ENCODE data around the gene MAP6D1. TPM values are rescaled to one million over a fixed set of nuclear protein-coding genes. Genes with fewer than 3 reads are reported as not detected.

Gene MAP6D1
- total and polyA plus RNA-seq, 2 donors (not counting 1 experiment from before 2014, with no cell fraction given) = 0.83 to 2.1 TPM

- H3K27me3 ChIP-seq (ENCODE audit: control insufficient read depth, insufficient read depth, low read length) = no peaks in the 10 kb centered on the region
- H2AFZ ChIP-seq (ENCODE audit: low read length) = no peak overlapping the region
- H4K20me1 ChIP-seq (ENCODE audit: control insufficient read depth, extremely low read depth, insufficient read depth, low read length) = no peaks in the 10 kb centered on the region
- no peaks in the 10 kb centered on the region for H3K36me3 ChIP-seq (ENCODE audit: control insufficient read depth, insufficient read depth, low read length)
- H3K79me2 ChIP-seq (ENCODE audit: control insufficient read depth, insufficient read depth, low read length) = no peaks in the 10 kb centered on the region
- H3K4me3 ChIP-seq (replicated peaks in 1 of 4; ENCODE audit: control extremely low read depth in 1 of 4, insufficient read depth in 1 of 4, low read depth in 3 of 4, low read length in 4 of 4) = no peak overlapping the region
- TF ChIP-seq EZH2 (IDR thresholded peaks at IDR 0.05; ENCODE audit: low read length, missing control alignments) (no peak), CTCF (conservative IDR thresholded peaks at IDR 0.05 in 1 of 2, IDR thresholded peaks at IDR 0.05 in 1 of 2; ENCODE audit: low read depth in 1 of 2, low read length in 2 of 2) (no peak)
- no peak overlapping the region for H3K27ac ChIP-seq (ENCODE audit: insufficient read depth, low read length)
- H3K4me2 ChIP-seq (ENCODE audit: extremely low read depth, insufficient read depth, low read length) = no peak overlapping the region
- no peaks in the 10 kb centered on the region for H3K9me3 ChIP-seq (ENCODE audit: control insufficient read depth, insufficient read depth, low read depth, low read length)
- no peak overlapping the region for H3K9ac ChIP-seq (ENCODE audit: insufficient read depth, low read length)
- H3K4me1 ChIP-seq (ENCODE audit: control insufficient read depth, extremely low read depth, insufficient read depth, low read length) = peaks cover 8% of the 10 kb centered on the region
- DNase-seq (ENCODE audit: low read depth in 2 of 2) = peak in 1 of 2 donors; percentile 9
These were observed 19.7 kb upstream of the MAP6D1 start for GRCh38 chr3:183845090-183845489.

GRCh38 chr3:183844606-183845005 lies 19.2 kb upstream of the MAP6D1 start:
- TF ChIP-seq CTCF (conservative IDR thresholded peaks at IDR 0.05 in 1 of 2, IDR thresholded peaks at IDR 0.05 in 1 of 2; ENCODE audit: low read depth in 1 of 2, low read length in 2 of 2) (no peak), EZH2 (IDR thresholded peaks at IDR 0.05; ENCODE audit: low read length, missing control alignments) (no peak)
- Histone ChIP-seq H3K4me1 (ENCODE audit: control insufficient read depth, extremely low read depth, insufficient read depth, low read length) (peaks cover 8% of the 10 kb centered on the region), H4K20me1 (ENCODE audit: control insufficient read depth, extremely low read depth, insufficient read depth, low read length) (no peaks in the 10 kb centered on the region), H3K36me3 (ENCODE audit: control insufficient read depth, insufficient read depth, low read length) (no peaks in the 10 kb centered on the region), H3K27me3 (ENCODE audit: control insufficient read depth, insufficient read depth, low read length) (no peaks in the 10 kb centered on the region), H3K4me3 (replicated peaks in 1 of 4; ENCODE audit: control extremely low read depth in 1 of 4, insufficient read depth in 1 of 4, low read depth in 3 of 4, low read length in 4 of 4) (no peak overlapping the region), H3K79me2 (ENCODE audit: control insufficient read depth, insufficient read depth, low read length) (no peaks in the 10 kb centered on the region), H3K27ac (ENCODE audit: insufficient read depth, low read length) (no peak overlapping the region), H3K4me2 (ENCODE audit: extremely low read depth, insufficient read depth, low read length) (no peak overlapping the region), H2AFZ (ENCODE audit: low read length) (no peak overlapping the region), H3K9me3 (ENCODE audit: control insufficient read depth, insufficient read depth, low read depth, low read length) (no peaks in the 10 kb centered on the region), H3K9ac (ENCODE audit: insufficient read depth, low read length) (no peak overlapping the region)
- DNase-seq (ENCODE audit: low read depth in 2 of 2) = peak; percentile 85 to 87

- Histone ChIP-seq H3K4me1 (ENCODE audit: control insufficient read depth, extremely low read depth, insufficient read depth, low read length) (no peaks in the 10 kb centered on the region), H3K27ac (ENCODE audit: insufficient read depth, low read length) (no peak overlapping the region), H3K9ac (ENCODE audit: insufficient read depth, low read length) (no peak overlapping the region), H3K4me3 (replicated peaks in 1 of 4; ENCODE audit: control extremely low read depth in 1 of 4, insufficient read depth in 1 of 4, low read depth in 3 of 4, low read length in 4 of 4) (no peak overlapping the region), H3K9me3 (ENCODE audit: control insufficient read depth, insufficient read depth, low read depth, low read length) (no peaks in the 10 kb centered on the region), H3K4me2 (ENCODE audit: extremely low read depth, insufficient read depth, low read length) (no peak overlapping the region), H3K27me3 (ENCODE audit: control insufficient read depth, insufficient read depth, low read length) (no peaks in the 10 kb centered on the region), H3K36me3 (ENCODE audit: control insufficient read depth, insufficient read depth, low read length) (peaks cover 3% of the 10 kb centered on the region), H3K79me2 (ENCODE audit: control insufficient read depth, insufficient read depth, low read length) (no peaks in the 10 kb centered on the region), H2AFZ (ENCODE audit: low read length) (no peak overlapping the region), H4K20me1 (ENCODE audit: control insufficient read depth, extremely low read depth, insufficient read depth, low read length) (no peaks in the 10 kb centered on the region)
- TF ChIP-seq EZH2 (IDR thresholded peaks at IDR 0.05; ENCODE audit: low read length, missing control alignments) (no peak), CTCF (conservative IDR thresholded peaks at IDR 0.05 in 1 of 2, IDR thresholded peaks at IDR 0.05 in 1 of 2; ENCODE audit: low read depth in 1 of 2, low read length in 2 of 2) (no peak)
- no peak for DNase-seq (ENCODE audit: low read depth in 2 of 2)
These were observed 14.4 kb upstream of the MAP6D1 start for GRCh38 chr3:183839751-183840150.

Data from fibroblast of lung (primary cell).